ENCODE results near the gene UCMA. TPM values are rescaled to one million over a fixed set of nuclear protein-coding genes. Genes with fewer than 3 reads are reported as not detected.
"Not testable (repeated sequence)": the region's sequence is repeated elsewhere in the genome, so short reads cannot be mapped to it uniquely, and the experiment has no call there.

Gene UCMA
- total RNA-seq, 4 donors from 2014 or later: 0.69 TPM; not detected in 3

- Histone ChIP-seq H3K9me3 (no peaks in the 10 kb centered on the region), H3K4me1 (no peaks in the 10 kb centered on the region), H3K4me3 (no peak overlapping the region), H3K27ac (no peak overlapping the region), H3K27me3 (no peaks in the 10 kb centered on the region), H3K36me3 (no peaks in the 10 kb centered on the region)
- no peak for TF ChIP-seq CTCF (IDR thresholded peaks at IDR 0.05)
- TF ChIP-seq POLR2A (IDR thresholded peaks at IDR 0.05): no peak
- intact Hi-C loops (cut with DNase I; ENCODE audit: low total_unique reads): no loop called here
- DNase-seq: no peak
These were observed 23.5 kb upstream of the UCMA start for GRCh38 chr10:13257621-13258140.

- intact Hi-C loops (cut with DNase I; ENCODE audit: low total_unique reads): no loop called here
- TF ChIP-seq CTCF (IDR thresholded peaks at IDR 0.05) (no peak), POLR2A (IDR thresholded peaks at IDR 0.05) (no peak)
These were observed 22.5 kb upstream of the UCMA start for GRCh38 chr10:13256627-13257026.

GRCh38 chr10:13253726-13254125 lies 19.6 kb upstream of the UCMA start:
- no peaks in the 10 kb centered on the region for H3K4me1 ChIP-seq
- TF ChIP-seq CTCF (IDR thresholded peaks at IDR 0.05): no peak
- no peak for TF ChIP-seq POLR2A (IDR thresholded peaks at IDR 0.05)
- intact Hi-C loops (cut with DNase I; ENCODE audit: low total_unique reads): no loop called here

More at GRCh38 chr10:13256627-13257026, 22.5 kb upstream of the UCMA start:
- Histone ChIP-seq H3K27me3 (no peaks in the 10 kb centered on the region), H3K4me1 (no peaks in the 10 kb centered on the region), H3K27ac (no peak overlapping the region), H3K36me3 (no peaks in the 10 kb centered on the region), H3K9me3 (no peaks in the 10 kb centered on the region), H3K4me3 (no peak overlapping the region)
- no peak for DNase-seq

GRCh38 chr10:13247784-13248183 lies 13.6 kb upstream of the UCMA start:
- Histone ChIP-seq H3K9me3 (no peaks in the 10 kb centered on the region), H3K4me3 (no peak overlapping the region), H3K36me3 (no peaks in the 10 kb centered on the region), H3K4me1 (no peaks in the 10 kb centered on the region), H3K27me3 (no peaks in the 10 kb centered on the region), H3K27ac (no peak overlapping the region)
- intact Hi-C loops (cut with DNase I; ENCODE audit: low total_unique reads): no loop called here
- TF ChIP-seq POLR2A (IDR thresholded peaks at IDR 0.05) (no peak), CTCF (IDR thresholded peaks at IDR 0.05) (no peak)
- DNase-seq: no peak

More at GRCh38 chr10:13253726-13254125, 19.6 kb upstream of the UCMA start:
- Histone ChIP-seq H3K9me3 (no peaks in the 10 kb centered on the region), H3K36me3 (no peaks in the 10 kb centered on the region), H3K4me3 (no peak overlapping the region), H3K27me3 (no peaks in the 10 kb centered on the region), H3K27ac (no peak overlapping the region)
- DNase-seq: no peak

GRCh38 chr10:13247246-13247645 lies 13.1 kb upstream of the UCMA start:
- no peaks in the 10 kb centered on the region for H3K9me3 ChIP-seq
- no peak for TF ChIP-seq CTCF (IDR thresholded peaks at IDR 0.05)
- TF ChIP-seq POLR2A (IDR thresholded peaks at IDR 0.05): no peak
- DNase-seq: no peak
- no peak overlapping the region for H3K4me3 ChIP-seq
- H3K27ac ChIP-seq: no peak overlapping the region
- H3K4me1 ChIP-seq: no peaks in the 10 kb centered on the region
- intact Hi-C loops (cut with DNase I; ENCODE audit: low total_unique reads): no loop called here
- no peaks in the 10 kb centered on the region for H3K36me3 ChIP-seq
- no peaks in the 10 kb centered on the region for H3K27me3 ChIP-seq

GRCh38 chr10:13242260-13242659 lies 8.1 kb upstream of the UCMA start:
- DNase-seq; H3K4me3 ChIP-seq; H3K27me3 ChIP-seq; H3K36me3 ChIP-seq; intact Hi-C loops (cut with DNase I; ENCODE audit: low total_unique reads); H3K9me3 ChIP-seq; H3K4me1 ChIP-seq; H3K27ac ChIP-seq: not testable (repeated sequence)

Data from uterus (tissue), 4 donors.